DLD1 (cell line): Measurements from ENCODE around the gene FBXL16.
"Not testable (repeated sequence)": the region's sequence is repeated elsewhere in the genome, so short reads cannot be mapped to it uniquely, and the experiment has no call there.

Source experiments
- in situ Hi-C: cut with HindIII; loops from 2 replicates; pipeline ENCODE4 v1.10.0; 2017; ENCODE audit warnings: low sequenced_read_pairs

The FBXL16 gene

DNA sequence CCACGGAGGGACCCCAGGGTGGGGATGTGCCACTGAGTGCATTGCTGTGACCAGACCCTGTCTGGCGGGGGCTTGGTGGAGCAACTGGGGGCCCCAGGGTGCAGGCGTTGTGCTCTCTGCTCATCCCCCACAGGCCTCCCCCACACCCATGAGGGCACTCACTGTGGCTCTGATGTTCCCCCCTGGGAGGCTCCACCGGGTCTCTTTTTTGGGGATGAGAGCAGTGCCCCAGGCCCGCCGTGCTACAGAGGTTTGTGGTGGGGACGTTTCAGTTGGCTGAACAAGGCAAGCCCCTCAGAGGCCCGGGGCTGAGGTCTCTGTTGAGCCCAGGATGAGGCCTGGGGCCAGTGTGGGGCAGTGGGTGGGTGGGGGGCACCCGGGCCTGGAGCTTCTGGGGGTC, 18.1 kb upstream of the FBXL16 start:
- in situ Hi-C loops, result no loop called here

DNA sequence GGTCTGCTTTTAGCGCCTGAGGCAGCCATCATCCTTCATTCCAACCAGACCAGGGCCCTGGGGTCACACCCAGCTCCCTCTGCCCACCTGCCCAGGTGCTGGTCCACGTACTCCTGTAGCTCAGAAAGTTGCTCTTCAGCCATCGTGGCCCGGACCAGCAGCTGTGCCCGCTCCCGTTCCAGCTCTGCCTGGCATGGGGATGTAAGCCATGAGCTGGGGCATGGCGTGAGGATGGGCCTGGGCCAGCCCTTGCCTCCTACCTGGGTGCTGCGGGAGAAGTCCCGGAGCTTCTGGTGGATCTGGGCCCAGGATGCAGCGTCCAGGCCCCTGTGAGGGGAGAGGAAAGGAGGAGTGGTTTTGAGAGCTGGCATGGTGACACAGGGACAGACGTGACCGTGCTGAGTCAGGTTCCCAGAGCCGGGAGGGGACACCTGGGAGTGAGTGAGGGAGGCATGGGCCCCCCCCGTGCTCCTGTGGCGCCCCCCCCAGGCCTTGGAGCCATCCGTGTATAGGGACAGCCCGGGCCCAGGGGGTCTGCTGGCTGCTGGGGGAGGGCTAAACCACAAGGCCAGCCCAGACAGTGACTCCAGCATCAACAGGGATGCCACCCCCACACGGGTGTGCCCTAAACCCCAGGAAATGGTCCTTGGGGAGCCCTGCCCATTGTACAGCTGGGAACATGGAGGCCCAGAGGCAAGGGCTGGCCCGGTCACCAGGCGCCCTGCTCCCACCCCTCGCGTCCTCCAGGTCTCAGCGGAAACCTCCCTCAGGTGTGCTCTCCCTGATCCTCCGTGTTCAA, 17.4 kb upstream of the FBXL16 start:
- in situ Hi-C loops, result no loop called here

DNA sequence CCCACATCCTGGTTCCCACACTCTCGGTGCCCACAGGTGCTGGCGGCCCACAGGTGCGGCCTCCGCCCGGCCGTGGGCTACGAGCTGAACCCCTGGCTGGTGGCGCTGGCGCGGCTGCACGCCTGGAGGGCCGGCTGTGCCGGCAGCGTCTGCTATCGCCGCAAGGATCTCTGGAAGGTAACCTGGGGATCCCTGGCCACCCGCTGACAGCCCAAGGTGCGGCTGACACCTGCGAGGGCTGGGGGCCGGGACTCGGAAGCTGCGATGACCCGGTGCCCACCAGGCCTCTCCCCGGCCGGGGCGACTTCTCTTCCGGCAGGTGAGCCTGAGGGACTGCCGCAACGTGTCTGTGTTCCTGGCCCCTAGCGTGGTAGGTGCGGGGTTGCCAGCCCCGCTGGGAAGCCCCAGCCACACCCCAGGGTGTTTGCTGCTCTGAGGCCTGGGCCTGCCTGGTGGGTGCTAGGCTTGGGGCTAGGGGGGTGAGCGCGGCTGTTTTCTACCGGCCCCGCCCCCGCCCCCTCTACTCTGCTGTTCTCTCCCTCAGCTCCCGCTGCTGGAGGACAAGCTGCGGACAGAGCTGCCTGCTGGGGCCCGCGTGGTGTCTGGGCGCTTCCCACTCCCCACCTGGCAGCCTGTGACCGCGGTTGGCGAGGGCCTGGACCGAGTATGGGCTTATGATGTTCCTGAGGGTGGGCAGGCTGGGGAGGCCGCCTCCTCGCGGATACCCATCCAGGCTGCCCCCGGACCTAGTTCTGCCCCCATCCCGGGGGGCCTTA, 16.4 kb upstream of the FBXL16 start:
- in situ Hi-C loops, result no loop called here

DNA sequence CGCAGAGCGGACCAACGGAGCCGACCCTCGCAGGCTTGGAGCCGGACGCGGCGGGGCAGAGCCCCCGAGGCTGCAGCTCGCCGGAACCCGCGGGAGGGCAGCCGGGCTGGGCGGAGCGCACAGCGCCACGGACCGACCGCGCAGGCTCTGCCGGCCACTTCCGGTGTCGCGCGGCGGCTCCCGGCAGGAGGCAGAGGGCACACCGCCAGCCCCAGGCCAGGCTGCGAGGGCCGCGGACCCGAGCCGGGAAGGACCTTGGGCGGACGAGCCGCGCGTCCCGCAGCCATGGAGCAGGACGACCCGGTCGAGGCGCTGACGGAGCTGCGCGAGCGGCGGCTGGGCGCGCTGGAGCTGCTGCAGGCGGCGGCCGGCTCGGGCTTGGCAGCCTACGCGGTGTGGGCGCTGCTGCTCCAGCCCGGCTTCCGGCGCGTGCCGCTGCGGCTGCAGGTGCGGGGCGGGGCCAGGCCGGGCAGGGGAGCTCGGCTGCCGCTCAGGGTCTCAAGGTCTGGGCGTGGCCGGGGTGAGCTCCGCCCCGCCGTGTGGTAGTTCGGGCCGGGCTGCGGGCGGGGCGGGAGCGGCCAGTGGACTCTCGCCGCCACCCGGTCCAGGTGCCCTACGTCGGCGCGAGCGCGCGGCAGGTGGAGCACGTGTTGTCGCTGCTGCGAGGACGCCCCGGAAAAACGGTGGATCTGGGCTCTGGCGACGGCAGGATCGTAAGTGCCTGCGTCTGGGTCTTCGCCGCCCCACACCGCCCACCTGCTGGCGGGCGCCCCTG, 15.6 kb upstream of the FBXL16 start, which contains the start of gene ANTKMT:
TSS of gene ANTKMT (plus strand) at position 157 of the 775 bp plus-strand sequence. CDS start at position 286, 129 bp downstream.
- in situ Hi-C loops, result no loop called here

DNA sequence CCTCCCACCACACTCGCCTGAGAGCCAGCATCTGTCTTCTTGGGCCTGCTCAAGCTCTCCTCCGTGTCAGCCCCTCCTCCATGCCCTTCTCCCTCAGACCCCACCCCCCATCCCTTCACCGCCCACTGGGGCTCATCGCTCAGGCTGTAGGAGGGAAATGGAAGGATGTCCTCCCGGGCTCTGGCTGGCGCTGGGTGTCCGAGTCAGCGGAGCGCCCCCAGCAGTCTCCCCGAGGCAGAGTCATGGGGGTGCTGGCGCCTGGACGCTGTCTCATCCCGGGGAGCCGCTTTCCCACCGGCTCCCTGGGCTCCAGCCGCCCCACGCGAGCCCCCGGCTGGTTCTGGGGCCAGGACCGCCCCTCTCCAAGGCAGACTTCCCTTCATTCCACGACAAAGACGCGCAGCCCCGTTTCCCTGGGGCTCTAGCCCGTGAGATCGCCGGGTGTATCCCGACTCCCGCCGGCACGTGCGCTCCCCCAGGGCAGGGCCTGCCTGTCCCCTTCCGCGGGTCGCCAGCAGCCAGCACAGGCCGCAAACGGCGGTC, 14.9 kb upstream of the FBXL16 start:
- in situ Hi-C loops, result no loop called here

DNA sequence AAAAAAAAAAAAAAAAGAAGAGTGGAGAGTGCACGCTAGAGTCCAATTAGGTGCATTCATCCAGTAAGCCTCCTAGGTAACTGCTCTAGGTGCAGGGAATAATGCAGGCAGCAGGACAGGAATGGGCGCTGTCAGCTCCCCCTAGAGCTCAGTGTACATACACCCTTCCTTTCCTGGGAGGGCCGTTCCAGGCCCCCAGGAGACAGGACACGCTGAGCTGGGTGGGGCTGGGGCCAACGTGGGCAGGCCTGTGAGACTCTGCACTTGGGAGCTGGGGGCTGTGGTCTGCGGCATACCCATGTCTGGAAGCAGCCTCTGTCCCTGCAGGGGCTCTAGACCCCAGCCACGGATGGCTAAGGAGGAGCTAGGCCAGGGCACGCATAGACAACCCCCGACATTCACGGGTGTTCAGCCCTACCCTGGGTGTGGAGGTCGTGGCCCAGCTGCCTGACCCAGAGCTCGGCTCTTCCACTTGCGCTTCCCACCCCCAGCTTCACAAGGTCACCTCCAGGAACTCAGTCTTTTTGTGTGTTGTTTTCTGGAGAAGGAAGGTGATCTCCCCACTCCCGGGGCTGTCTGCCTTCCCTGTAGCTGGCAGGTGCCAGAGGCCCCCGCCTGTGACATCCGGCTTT, 14.3 kb upstream of the FBXL16 start:
- in situ Hi-C loops, result no loop called here

DNA sequence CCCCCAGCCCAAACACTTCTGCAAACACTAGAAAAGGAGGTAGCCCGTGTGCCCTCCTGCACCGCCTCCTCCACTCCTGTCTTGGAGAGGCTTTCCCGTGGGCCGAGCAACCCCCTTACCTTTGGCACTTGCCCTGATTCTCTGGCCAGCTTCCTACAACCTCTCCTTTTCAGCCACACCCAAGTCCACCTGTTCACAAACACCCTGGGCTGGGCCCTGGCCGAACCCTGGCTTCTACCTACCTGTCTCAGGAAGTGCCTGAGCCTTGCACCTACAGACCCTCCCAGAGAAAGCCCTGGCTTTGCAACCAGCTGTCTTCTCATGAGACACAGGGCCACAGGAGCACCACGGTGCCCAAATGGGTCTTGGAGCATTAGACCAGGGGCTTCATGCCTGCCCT, 13.3 kb upstream of the FBXL16 start:
- in situ Hi-C loops, result no loop called here

DNA sequence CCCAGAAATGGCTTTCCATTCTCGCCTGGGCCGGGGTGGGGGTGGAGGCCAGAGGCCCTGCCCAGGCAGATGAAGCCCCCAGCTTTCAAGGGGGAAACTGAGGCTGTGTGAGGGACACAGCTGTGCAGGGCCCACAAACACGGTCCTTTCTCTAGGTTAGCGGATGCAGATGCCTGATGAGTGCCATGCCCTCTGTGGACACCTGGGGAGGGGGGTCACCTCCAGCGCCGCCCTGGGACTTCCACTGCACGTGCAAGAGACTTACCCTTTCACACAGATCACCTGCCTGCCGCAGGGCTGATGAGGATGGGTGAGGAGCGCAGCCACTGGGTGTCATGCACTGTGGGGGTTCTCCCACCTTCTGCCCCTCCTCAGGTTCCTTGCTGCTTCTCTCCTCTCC, 12.8 kb upstream of the FBXL16 start:
- in situ Hi-C loops, result no loop called here

DNA sequence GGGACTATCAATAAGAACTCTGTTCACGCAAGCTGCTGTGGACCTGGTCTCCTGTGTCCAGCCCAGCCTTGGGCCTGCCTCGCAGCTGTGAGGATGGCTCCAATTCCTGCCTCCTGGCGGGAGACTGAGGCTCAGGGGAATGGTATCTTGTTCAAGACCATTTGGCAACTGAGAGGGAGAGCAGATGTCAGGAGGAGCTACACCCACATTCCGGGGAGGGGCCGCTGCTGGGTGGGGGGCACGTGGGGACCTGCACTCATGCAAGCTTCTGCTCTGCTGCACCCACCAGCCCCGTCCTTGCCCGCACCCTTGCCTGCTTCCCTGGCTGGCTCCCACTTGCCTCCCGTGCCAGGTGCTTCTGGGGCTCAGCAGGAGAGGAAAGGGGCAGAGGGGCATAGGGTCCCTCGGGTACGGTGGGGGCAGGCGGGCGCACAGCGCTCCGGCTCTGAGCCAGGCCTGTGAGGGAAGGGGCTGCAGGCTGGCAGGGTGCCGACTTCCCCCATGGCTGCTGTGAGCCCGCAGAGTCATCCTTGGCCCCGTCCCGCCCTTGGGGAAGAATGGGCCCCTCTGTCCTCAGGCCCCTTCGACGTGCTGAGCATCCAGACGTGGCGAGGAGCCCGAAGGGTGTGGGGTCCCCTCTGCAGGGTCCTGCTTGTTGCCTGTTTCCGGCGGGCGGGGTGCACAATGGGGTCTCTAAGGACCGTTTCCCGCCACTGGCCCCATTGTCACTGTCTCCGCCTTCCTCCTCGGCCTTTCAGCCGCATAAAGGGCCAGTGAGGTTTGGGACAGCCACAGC, 12.0 kb upstream of the FBXL16 start:
- in situ Hi-C loops, result no loop called here

DNA sequence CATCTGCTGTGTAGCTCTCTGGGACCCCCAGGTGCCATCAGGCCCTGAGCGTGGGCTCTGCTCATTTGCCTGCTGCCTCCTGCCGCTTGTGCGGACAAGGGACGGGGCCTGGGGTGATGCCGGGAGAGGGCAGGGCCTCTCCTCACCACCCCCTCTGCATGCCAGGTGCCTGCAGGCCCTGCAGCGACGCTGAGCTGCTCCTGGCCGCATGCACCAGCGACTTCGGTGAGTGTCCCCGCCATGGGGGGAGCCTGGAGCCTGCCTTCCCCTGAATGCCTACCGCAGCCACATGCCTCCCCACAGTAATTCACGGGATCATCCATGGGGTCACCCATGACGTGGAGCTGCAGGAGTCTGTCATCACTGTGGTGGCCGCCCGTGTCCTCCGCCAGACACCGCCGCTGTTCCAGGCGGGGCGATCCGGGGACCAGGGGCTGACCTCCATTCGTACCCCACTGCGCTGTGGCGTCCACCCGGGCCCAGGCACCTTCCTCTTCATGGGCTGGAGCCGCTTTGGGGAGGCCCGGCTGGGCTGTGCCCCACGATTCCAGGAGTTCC, 11.2 kb upstream of the FBXL16 start:
- in situ Hi-C loops, result no loop called here

DNA sequence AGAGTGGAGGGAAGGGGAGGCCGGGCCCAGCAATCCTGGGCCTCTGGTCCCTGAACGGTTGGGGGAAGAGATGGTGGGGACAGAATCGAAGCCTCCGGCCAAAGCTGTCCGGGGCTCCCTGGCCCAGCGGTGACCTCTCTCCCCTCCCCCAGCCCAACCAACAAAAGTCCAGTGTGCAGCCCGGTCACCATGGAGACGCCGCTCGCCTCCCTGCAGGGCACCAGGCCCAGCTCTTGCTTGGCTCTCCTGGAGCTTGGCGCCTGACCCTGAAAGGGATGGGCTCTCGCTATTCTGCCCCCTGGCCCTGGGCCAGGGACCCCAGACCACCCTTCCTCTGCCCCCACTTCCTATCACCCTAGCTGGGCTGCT, 10.6 kb upstream of the FBXL16 start:
- in situ Hi-C loops, result no loop called here

DNA sequence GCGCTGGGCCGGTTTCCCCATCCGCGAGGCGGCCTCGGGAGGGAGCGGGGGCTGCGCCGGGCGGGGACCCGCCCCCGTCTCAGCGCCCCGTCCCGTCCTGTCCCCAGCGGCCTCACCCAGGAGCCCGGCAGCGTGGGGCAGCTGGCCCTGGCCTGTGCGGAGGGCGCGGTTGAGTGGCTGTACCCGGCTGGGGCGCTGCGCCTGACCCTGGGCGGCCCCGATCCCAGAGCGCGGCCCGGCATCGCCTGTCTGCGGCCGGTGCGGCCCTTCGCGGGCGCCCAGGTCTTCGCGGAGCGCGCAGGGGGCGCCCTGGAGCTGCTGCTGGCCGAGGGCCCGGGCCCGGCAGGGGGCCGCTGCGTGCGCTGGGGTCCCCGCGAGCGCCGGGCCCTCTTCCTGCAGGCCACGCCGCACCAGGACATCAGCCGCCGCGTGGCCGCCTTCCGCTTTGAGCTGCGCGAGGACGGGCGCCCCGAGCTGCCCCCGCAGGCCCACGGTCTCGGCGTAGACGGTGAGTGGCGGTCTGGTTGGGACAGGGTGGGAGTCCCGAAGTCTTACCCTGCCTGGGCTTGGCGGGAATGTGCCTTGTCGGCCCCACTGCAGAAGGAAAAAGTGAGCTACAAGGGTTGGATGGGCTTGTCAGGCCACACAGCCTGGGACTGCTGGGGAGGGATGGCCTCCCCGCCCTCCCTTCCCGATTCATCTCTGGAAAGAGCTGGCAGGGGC, 10.0 kb upstream of the FBXL16 start:
- in situ Hi-C loops, result no loop called here

DNA sequence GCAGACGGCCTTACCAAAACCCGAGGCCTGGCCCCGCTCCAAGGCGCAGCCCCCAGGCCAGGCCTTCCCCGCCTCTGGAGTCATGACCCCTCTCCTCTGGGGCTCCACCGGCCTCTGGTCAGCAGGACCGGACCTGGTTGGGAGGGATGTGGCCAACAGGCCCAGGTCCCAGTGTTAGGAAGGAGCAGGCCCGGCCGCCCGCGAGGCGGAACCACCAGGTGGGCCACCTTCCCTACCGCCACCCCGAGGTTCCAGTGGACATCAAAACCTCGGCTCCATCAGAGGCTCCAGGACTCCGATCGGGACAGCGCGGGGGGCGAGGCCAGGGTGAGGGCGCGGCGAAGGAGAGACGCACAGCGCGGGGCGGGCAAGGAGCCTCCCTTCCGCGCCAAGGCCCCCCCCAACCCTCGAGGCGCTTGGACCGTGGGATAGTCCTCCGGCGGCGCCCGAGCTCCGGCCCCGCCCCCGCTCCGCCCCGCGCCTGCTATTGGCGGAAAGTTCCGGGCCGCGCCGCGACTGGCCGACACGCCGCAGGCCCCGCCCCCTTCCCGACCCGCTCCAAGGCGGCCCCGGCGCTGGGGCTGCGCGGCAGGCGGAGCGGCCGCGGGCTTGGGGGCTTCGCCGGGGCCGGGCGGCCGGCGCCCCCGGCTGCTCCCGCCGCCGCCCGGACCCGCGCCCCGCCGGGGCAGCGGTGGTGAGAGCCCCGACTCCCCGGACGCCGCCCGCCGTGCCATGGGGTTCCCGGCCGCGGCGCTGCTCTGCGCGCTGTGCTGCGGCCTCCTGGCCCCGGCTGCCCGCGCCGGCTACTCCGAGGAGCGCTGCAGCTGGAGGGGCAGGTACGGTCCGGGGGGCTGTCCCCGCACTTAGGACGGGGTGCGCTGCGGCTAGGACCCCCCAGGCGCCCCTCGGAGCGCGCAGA, 9.2 kb upstream of the FBXL16 start, which contains the start of gene METRN:
TSS of gene METRN (plus strand) at position 561 of the 919 bp plus-strand sequence. CDS start at position 733, 172 bp downstream.
- in situ Hi-C loops, result no loop called here

DNA sequence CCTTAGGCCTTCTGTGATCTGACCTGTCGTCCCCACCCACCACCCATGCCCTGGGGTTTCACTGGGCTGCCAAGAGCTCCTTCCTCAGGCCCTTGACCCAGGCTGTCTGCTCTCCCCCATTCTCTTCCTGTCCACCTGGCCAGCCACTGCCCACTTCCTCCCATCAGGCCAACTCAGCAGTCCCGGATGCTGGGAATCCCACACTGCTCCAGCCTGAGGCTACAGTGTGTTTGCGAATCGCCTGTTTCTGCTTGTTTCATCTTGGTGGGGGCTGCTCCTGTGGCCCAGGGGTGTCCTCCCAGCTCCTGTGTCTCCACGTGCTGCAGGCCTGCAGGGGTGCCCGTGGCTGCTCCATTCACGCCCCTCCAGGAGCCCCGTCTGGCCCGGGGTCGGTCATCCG, 8.5 kb upstream of the FBXL16 start:
- in situ Hi-C loops, result no loop called here

DNA sequence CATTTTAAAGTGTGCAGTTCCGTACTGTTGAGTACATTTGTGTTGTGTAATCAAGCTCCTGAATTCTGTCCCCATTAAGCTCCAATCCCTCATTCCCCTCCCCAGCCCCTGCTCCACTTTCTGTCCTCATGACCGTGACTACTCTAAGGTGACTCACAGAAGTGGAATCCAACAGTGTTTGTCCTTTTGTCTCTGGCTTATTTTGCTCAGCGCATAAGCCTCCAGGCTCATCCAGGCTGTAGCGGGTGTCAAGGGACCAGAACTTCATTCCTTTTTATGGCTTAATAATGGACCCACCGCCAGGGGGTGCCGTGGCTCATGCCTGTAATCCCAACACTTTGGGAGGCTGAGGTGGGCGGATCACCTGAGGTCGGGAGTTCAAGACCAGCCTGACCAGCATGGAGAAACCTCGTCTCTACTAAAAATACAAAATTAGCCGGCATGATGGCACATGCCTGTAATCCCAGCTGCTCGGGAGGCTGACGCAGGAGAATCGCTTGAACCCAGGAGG, 7.2 kb upstream of the FBXL16 start:
- in situ Hi-C loops, result not testable (repeated sequence)

DNA sequence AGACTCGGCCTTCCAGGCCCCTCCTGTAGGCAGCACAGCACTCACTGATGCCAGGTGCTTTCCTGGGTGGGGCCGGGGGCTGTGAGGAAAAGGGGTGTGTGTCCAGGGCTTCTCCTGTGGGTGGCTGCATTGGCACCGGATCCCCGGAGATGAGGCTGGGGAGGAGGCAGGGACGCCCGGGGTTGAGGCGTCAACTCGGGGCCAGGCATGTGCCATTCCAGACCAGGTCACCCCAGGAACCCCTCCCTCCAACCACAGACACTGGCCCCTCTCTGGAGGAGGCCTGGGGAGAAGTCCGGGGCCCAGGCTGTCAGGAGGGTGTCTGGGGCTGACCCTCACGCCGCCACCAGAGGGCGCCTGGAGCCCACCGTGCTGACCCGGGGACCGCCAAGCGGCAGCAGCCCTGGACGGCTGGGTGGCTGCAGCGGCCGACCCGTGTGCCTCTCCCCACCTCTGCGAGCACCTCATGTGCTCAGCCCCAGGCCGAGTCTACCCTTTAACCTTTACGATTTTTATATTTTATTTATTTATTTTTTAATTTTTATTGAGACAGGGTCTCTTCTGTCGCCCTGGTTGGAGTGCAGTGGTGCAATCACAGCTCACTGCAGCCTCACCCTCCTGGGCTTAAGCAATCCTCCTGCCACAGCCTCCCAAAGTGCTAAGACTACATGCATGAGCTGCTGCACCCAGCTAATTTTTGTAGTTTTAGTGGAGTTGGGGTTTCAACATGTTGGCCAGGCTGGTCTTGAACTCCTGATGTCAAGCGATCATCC, 6.1 kb upstream of the FBXL16 start:
- in situ Hi-C loops, result no loop called here

DNA sequence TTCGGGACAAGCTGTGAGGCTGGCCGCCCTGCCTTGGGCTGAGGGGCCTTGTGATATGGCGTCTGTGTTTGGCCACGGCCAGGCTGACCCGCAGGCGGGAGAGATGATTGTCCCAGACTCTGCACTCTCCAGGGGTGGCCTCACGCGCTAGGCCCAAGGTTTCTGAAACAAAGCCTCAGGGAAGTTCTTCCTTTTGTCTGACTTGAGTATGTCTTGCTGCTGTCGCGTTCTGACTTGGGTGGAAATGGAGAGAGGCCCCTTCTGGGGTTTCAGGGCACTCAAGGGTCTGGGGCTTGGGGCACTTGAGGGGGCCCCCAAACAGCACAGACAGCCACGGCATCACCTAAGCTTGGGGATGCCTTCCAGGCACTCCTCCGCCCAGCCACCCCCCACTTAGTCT, 5.5 kb upstream of the FBXL16 start:
- in situ Hi-C loops, result no loop called here
